ENCODE measurements around the gene USP37.
A peak's percentile ranks its signal among the peaks of the same experiment; 100 is the strongest.

USP37 gene

DNA sequence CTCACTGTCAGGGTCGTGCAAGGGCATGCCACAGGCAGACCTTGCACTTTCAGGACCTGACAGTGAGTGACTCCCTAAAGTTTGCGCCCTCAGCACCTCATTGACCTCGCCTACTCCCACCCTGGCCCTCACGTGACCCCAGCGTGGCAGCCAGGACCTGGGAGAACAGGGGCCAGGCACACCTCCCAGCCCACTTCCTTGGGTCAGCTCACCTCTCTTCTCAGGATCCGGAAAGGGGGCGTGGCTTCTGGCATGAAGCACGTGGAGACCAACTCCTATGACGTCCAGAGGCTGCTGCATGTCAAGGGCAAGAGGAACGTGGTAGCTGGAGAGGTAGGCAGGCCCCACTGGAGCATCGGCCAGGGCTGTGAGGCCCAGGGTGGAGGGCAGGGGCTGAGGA lies 140.4 kb downstream of the USP37 start:
- DNase-seq: no peak

DNA sequence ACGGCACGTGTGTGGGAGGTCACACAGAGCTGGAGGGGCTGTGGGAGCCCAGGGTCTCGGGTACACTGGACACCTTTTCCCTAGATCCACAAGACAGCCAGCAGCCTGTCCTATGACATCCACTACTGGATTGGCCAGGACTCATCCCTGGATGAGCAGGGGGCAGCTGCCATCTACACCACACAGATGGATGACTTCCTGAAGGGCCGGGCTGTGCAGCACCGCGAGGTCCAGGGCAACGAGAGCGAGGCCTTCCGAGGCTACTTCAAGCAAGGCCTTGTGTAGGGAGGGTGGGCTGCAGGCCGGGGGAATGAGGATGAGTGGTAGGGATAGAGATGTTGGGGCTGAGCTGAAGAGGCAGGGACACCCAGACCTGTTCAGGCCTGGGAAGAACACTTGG lies 142.6 kb downstream of the USP37 start:
- no peak for DNase-seq

DNA sequence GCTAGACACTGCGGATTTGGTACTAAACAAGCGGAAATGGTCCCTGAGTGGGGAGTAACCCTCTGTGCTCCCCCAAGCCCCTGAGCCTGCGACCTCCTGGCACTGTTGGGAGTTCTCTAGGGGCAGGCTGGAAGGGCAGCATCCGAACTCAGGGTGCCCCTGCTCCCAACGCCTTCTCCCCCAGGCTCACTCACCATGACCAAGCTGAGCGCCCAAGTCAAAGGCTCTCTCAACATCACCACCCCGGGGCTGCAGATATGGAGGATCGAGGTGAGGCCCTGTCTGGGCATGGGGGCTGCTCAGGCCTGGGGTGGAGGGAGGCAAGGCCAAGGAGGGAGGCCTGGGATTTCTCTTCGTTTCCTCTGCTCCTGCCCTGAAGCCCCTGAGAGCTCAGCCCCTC lies 144.6 kb downstream of the USP37 start:
- DNase-seq: no peak

DNA sequence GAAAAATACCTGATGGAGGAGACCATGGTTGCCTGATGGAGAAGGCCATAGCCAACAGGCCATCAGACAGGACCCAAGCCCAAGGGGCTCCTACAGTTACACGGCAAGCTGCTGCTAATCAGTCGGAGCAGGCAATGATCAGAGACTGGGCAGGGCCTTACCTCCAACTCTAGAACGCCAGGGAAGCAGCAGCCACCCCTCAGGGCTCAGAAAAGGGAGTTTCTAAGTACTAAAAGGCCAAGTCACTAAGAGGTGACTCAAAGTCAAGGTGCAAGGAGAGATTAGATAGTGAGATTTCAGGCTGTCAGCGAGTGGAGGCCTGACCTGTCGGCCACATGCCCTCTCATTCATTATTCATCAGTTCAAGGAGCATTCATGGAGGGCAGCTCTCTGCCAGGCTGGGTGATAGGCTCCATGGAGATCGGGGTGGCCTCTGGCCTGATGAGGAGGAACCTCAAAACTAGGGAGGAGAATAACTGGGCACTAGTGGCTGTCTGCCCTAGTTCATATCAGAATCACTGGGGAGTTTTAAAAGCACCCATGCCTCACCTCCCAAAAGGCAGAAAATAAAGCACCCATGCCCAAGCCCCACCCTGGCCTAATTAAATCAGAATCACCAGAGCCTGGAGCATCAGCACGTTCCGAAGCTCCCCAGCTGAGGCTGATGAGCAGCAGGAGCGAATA lies 145.6 kb downstream of the USP37 start:
- no peak for DNase-seq

DNA sequence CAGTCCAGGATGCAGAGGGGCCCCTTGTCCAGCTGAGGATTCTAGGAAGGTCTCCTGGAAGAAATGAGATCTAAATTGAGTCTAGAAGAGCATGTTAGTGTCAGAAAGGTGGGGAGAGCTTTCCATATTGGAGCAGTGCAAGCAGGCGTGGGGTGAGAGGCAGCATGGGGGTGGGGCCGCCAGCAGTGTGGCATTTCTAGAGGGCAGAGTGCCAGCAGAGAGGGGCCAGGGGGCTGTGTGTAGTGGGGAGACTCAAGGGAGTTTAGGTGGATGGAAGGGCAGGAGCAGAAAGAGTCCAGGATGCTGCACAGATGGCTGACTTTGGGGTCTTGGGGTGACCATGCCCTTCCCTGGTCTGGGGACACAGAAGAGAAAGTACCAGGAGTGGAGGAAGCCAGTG lies 147.1 kb downstream of the USP37 start:
- no peak for DNase-seq

DNA sequence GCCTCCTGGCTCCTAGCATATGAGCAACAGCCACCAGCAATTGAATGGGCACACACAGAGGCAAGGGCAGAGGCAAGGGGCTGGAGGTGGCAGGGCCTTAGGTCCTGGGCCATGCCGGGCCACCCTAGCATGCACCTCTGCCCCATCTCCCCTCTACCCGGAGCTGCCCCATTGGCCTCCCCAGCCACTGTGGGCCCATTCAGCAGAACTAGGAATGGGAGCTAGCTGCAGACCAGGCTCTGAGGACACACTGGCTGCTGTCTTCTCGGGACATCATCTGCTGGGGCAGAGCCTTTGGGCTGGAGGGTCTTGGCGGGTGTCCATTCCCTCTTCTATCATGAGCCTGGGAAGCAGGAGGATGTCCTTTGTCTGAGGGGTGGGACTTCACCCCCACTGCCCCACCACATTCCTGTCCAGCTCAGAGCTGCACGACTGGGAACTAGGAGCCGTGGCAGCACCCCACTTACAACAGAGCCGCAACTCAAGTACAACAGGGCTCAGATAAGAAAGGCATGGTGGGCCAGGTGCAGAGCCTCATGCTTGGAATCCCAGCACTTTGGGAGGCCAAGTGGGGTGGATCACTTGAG lies 148.4 kb downstream of the USP37 start:
- DNase-seq: no peak

DNA sequence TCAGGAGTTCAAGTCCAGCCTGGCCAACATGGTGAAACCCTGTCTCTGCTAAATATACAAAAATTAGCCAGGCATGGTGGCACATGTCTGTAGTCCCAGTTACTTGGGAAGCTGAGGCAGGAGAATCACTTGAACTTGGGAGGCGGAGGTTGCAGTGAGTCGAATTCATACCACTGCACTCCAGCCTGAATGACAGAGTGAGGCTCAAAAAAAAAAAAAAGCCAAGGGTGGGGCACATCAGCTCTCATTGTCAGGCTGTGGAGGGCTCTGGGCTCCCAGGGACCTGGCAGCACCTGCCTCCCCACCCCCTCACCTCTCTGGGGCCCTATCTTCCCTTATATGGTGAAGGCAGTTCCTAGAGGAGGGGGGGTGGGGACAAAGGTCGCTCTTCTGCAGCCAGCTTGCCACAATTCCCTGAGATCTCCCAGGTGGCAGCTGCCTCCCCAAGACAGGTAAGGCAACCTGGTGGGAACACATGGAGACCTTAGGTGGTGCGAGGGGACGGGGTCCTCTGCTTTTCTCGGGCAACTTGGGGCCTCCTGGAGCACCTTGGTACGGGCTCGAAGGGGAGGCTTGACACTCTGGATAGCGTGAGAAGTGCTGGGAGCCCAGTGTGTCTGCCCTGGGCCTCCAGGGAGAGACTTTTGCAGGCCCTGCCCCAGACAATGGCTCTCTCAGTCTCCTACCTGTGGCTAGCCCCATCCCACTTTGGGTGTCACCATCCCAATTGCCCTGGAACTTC lies 149.3 kb downstream of the USP37 start, which contains the start of gene VIL1:
TSS of gene VIL1 (plus strand) at position 407 of the 742 bp plus-strand sequence. CDS start 4,656 bp downstream, outside the sequence.
- DNase-seq: no peak

DNA sequence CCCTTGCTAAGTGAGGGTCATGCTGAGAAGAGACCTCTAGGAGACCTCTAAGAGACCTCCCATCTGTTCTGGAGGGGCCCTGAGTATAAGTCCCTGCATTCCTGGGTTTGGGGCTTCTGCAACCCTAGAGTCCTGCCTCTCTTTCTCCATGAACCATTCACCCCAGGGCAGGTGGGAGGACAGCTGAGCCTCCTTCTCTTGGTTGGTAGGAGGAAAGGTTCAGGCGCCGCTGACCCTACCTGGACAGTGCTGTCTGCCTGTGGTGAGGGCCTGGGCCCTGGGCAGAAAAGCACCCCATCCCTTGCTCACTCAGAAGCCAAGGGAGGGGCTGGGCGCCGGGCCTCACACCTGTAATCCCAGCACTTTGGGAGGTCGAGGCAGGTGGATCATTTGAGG lies 149.8 kb downstream of the USP37 start:
- no peak for DNase-seq

DNA sequence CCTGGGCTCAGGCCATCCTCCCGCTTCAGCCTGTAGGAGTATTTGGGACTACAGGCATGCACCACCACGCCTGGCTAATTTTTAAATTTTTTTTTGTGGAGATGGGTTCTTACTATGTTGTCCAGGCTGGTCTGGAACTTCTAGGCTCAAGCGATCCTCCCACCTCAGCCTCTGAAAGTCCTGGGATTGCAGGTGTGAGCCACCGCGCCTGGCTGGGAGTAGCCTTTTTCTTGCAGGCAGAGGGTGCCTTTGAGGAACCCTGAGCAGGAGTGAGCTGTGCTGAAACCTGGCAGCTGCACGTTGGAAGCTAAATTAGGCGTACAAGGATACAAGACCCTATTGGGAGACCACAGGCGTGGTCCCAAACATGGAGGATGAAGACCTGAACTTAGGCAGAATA lies 160.4 kb downstream of the USP37 start:
- no peak for DNase-seq

DNA sequence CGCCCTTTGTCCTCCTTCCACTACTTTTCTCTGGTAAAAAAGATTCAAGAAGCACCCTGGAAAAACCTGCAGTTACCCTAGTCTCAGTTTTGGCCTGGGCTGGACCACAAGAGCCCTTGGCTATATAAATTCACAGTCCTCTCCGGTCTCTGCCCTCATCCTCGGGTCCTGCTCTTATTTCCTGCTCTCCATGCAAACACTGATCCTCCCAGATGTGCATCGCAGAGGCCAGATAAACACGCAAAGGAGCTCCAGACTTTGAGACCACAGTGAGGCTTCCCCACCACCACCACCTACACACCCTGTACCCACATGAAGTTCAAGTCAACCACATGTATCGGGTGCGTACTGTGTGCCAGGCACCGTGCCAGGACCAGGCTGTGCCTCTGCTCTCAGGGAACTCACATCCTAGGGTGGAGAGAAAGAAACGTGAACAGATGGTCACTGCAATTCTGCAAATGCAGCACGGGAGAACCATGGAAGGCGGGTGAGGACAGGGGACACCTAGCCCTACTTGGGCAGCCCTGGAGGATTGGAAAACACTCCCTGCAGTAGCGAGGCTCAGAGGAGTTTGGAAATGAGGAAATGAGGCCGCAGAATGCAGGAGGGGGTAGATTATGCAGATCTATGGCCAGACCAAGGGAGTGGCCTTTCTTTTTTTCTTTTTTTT lies 161.1 kb downstream of the USP37 start:
- DNase-seq: peak; percentile 66

DNA sequence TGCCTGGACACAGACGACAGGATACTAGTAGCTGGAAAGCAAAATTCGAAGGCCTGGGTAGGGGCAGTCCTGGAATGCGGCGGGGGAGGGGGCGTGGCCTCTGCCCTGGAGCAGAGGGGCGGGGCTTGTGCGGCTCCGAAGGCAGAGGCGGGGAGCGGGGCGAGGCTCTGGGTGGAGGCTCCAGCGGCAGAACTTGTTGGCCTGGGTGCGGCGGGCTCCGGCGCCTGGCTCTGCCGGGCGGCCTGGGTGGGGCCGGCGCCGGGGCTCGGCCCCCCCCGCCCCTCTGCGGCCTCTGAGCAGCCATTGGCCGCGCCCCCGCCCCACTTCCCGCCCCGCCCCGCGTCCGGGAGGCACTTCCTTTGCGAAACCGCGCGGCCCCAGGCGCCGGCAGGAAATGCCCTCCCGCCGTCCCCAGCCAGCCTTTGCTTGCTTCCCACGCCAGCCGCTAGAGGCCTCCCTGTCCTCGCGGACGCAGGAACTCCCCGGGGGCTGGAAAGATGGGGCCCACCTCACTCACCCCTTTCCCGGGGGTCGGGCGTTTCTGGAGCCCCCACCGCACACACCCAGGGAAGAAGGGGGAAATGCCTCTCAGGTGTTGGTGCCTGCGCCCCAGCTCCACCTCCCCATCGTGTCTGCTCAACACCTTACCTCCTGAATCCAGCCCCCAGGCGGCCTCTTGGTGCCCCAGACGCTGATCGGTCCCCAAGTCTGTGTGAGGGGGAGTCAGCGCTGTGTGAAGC lies 161.8 kb downstream of the USP37 start:
- DNase-seq: peak; percentile 97

DNA sequence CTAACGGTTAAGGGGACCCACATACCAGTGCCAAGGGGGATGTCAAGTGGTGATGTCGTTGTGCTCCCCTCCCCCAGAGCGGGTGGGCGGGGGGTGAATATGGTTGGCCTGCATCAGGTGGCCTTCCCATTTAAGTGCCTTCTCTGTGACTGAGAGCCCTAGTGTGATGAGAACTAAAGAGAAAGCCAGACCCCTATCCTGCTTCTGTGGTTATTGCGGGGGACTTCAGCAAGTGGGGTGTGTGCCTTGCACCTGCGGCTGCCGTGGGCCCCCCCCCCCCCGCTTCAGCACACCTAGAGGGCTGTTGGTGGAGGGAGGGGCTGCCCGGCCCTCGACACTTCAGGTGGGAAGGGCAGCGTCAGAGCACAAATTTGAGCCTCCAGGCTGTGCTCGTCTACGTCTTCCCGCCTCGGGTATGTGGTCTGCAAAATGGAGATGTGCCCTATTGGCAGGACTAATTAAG lies 162.4 kb downstream of the USP37 start:
- no peak for DNase-seq

DNA sequence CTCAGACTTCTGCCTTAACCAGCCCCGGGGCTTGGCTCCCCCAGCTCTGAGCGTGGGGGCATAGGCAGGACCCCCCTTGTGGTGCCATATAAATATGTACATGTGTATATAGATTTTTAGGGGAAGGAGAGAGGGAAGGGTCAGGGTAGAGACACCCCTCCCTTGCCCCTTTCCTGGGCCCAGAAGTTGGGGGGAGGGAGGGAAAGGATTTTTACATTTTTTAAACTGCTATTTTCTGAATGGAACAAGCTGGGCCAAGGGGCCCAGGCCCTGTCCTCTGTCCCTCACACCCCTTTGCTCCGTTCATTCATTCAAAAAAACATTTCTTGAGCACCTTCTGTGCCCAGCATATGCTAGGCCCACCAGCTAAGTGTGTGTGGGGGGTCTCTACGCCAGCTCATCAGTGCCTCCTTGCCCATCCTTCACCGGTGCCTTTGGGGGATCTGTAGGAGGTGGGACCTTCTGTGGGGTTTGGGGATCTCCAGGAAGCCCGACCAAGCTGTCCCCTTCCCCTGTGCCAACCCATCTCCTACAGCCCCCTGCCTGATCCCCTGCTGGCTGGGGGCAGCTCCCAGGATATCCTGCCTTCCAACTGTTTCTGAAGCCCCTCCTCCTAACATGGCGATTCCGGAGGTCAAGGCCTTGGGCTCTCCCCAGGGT lies 162.9 kb downstream of the USP37 start:
- no peak for DNase-seq

DNA sequence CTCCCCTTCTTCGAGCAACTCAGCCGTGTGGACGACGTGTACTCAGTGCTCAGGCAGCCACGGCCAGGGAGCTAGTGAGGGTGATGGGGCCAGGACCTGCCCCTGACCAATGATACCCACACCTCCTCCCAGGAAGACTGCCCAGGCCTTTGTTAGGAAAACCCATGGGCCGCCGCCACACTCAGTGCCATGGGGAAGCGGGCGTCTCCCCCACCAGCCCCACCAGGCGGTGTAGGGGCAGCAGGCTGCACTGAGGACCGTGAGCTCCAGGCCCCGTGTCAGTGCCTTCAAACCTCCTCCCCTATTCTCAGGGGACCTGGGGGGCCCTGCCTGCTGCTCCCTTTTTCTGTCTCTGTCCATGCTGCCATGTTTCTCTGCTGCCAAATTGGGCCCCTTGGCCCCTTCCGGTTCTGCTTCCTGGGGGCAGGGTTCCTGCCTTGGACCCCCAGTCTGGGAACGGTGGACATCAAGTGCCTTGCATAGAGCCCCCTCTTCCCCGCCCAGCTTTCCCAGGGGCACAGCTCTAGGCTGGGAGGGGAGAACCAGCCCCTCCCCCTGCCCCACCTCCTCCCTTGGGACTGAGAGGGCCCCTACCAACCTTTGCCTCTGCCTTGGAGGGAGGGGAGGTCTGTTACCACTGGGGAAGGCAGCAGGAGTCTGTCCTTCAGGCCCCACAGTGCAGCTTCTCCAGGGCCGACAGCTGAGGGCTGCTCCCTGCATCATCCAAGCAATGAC lies 163.6 kb downstream of the USP37 start:
- no peak for DNase-seq

DNA sequence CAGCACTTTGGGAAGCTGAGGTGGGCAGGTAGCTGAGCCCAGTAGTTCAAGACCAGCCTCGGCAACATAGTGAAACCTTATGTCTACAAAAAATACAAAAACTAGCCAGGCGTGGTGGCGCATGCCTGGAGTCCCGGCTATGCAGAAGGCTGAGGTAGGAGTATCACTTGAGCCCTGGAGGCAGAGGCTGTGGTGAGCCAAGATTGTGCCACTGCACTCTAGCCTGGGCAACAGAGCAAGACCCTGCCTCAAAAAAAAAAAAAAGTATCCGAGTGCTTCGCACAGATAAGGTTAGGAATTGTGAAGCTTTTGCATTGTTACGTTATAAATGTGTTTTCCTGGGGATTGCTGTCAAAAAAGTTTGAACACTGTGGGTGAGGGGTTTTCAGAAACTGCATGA lies 164.3 kb downstream of the USP37 start:
- DNase-seq: no peak

DNA sequence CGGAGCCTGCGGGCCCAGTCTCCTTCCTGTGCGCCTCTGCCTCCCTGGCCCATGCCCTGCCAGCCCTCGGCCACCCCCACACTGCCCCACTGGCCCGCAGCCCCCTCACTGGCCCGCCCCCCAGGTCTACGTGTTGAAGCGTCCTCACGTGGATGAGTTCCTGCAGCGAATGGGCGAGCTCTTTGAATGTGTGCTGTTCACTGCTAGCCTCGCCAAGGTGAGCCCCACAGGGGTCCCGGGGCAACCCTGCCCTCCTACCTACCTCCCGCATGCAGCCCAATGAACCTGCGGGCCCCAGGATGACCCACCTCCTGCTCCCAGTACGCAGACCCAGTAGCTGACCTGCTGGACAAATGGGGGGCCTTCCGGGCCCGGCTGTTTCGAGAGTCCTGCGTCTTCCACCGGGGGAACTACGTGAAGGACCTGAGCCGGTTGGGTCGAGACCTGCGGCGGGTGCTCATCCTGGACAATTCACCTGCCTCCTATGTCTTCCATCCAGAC lies 165.2 kb downstream of the USP37 start:
- no peak for DNase-seq

DNA sequence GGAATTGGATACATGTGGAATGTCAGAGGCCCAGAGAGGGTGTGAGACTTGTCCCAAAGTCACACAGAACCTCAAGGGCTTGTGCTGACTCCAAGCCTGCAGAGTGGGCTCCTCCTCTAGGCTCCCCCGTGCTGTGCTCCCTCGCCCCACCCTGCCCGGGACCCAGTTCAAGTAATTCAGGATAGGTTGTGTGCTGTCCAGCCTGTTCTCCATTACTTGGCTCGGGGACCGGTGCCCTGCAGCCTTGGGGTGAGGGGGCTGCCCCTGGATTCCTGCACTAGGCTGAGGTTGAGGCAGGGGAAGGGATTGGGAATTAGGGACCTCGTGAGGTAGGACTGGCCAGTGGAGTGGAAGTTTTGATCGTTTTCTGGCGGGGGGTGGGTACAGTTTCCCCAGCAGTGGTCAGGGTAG lies 165.7 kb downstream of the USP37 start:
- DNase-seq: no peak

DNA sequence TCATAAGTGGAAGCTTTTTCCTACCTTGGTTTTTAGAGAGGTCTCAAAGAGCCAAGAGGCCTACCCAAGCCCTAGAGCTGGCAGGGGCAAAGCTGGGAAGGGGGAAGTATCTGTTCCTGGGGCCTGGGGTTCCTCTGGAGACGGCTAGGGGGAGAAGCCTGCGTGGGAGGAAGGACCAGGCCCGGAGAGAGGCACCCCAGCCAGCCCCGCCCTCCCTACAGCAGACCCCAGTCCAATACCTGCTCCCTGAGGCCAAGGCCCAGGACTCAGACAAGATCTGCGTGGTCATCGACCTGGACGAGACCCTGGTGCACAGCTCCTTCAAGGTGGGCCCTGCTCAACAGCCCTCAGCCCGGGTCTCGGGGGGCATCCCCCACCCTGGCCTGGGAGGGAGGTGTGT lies 166.3 kb downstream of the USP37 start:
- no peak for DNase-seq

DNA sequence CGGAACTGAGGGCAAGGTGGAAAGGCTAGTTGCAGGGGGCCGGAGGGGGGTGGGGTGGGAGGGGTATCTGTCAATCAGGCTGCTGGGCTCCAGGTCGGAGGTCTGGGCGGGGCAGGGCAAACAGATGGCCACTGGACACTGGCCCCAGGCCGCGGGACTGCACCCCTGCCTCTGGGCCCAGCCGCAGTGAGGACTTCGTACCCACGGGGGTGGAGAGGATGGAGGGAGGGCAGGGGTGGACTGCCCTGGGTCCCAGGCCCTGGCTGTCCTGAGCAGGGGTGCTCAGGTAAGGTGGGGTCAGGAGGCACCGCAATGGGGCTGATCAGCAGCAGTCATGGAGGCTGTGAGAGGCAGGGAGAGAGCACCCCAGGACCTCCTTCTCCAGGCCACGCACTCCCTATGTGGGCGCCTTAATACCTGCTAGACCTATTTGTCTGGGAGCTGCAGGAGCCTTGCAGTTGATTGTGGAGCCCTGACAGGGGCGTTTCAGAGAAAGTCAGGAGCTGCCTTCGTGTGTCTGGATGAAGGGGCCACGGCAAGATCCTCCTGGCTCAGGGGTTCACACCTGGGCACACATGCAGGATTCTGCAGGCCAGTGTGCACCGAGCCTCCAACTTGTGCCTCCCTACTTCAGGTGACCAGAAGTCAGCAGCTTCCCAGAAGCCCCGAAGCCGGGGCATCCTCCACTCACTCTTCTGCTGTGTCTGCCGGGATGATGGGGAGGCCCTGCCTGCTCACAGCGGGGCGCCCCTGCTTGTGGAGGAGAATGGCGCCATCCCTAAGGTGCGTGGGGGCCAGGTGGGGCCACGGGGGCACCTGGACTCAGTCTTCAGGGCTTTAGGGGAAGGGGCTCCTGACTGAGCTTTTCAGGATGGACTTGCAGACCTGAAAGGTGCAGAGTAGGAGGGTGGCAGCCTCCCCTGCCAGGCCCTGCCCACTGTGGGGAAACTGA lies 166.9 kb downstream of the USP37 start:
- no peak for DNase-seq
